Measurements from ENCODE around the gene AP4S1.

Gene AP4S1

DNA sequence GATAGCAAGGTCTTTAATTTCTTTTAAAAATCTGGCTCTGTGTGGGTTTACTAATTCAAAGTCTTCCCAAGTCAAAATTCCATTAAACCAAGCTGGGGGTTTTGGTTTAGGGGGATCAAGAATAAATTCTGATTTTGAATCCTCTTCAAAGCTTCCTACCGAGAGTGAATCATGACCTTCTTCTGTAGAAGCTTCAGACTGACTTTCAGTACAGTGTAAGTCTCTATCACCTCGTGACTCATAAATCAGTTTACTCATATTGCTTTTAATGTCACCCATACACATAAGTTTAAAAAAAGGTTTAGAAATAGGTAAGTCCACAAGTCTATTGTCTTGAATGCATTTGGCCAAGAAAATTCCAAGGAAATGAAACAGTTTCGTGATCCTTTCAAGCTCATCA is 81.3 kb downstream of the AP4S1 start:
- FAIRE-seq = no peak
- TF ChIP-seq, protein P1, sequence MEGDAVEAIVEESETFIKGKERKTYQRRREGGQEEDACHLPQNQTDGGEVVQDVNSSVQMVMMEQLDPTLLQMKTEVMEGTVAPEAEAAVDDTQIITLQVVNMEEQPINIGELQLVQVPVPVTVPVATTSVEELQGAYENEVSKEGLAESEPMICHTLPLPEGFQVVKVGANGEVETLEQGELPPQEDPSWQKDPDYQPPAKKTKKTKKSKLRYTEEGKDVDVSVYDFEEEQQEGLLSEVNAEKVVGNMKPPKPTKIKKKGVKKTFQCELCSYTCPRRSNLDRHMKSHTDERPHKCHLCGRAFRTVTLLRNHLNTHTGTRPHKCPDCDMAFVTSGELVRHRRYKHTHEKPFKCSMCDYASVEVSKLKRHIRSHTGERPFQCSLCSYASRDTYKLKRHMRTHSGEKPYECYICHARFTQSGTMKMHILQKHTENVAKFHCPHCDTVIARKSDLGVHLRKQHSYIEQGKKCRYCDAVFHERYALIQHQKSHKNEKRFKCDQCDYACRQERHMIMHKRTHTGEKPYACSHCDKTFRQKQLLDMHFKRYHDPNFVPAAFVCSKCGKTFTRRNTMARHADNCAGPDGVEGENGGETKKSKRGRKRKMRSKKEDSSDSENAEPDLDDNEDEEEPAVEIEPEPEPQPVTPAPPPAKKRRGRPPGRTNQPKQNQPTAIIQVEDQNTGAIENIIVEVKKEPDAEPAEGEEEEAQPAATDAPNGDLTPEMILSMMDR (IDR thresholded peaks at IDR 0.05; ENCODE audit: insufficient read depth, missing control alignments) = no peak
- no peak for DNase-seq (ENCODE audit: insufficient read length, low spot score)

DNA sequence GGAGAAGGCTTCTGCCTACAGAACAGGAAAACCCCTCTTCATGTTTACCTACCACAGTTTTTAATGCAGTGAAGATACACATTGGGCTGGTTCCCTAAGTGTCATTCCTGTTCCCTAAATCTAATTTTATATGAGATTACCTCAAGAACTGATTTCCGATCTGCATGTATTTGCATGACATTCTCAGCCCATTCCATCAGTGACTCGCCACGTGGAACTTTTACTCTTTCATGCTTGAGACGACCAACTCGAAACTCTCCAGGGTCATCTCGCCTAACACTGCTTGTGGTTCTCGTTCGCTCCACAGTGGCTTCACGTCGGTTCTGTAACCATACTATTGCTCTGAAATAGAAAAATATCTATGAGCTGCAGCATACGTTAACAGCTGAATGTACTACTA is 83.8 kb downstream of the AP4S1 start:
- TF ChIP-seq, protein P1 (IDR thresholded peaks at IDR 0.05; ENCODE audit: insufficient read depth, missing control alignments) = no peak
- no peak for FAIRE-seq
- DNase-seq (ENCODE audit: insufficient read length, low spot score) = no peak

DNA sequence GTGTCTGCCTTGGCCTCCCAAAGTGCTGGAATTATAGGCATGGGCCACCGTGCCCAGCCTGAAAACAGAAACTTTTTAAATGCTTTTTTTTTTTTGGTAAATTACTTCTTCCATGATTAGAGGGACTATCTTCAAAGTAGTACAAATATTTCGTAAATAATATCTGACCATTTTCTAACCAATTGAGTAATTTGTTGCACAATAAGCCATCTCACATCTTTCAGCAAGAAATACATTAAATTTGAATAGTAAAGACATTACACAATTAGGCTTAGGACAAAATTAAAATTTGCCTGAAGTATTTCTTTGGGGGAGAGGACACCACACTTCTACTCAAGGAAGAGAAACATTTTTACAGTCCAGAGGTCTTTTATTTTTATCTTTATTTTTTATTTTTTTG is 85.4 kb downstream of the AP4S1 start:
- FAIRE-seq = no peak
- TF ChIP-seq, protein P1 (IDR thresholded peaks at IDR 0.05; ENCODE audit: insufficient read depth, missing control alignments) = no peak

DNA sequence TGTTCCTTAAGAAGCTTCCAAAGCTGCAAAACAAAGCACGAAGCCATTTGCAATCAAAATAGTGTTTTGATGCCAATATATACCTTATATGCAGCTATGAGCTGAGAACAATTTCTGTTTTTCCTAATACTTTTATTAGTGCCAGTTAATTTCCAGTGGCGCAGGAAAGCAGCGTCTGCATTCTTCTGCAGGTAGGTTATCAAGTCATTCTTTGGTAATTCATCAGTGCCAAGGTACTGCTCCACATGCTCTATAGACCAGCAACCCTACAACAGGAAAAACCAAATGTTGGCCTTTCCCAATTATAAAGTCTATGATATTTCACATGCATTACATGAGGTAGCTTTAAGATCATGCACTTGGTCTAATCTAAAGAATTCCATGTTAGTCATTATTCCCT is 88.3 kb downstream of the AP4S1 start:
- DNase-seq (ENCODE audit: insufficient read length, low spot score) (no peak), FAIRE-seq (no peak)
- TF ChIP-seq, protein P1 (IDR thresholded peaks at IDR 0.05; ENCODE audit: insufficient read depth, missing control alignments) = no peak

More for the DNA sequence above, 85.4 kb downstream of the AP4S1 start:
- no peak for DNase-seq (ENCODE audit: insufficient read length, low spot score)

DNA sequence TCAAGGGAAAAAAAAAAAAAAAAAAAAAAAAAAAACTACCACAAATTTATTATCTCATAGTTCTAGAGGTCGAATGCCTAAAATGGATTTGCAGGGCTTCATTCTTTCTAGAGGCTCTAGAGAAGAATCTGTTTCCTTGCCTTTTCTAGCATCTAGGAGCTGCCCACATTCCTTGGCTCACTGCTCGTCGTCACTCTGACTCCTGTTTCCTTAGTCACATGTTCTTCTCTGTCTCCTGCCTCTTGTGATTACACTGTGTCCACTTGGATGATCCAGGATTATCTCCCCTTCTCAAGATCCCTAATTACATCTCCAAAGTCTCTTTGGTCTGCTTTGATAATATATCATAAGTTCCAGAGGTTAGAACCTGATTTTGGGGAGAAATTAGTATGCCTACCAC is 93.4 kb downstream of the AP4S1 start:
- no peak for FAIRE-seq
- TF ChIP-seq, protein P1 (IDR thresholded peaks at IDR 0.05; ENCODE audit: insufficient read depth, missing control alignments) = no peak
- no peak for DNase-seq (ENCODE audit: insufficient read length, low spot score)

DNA sequence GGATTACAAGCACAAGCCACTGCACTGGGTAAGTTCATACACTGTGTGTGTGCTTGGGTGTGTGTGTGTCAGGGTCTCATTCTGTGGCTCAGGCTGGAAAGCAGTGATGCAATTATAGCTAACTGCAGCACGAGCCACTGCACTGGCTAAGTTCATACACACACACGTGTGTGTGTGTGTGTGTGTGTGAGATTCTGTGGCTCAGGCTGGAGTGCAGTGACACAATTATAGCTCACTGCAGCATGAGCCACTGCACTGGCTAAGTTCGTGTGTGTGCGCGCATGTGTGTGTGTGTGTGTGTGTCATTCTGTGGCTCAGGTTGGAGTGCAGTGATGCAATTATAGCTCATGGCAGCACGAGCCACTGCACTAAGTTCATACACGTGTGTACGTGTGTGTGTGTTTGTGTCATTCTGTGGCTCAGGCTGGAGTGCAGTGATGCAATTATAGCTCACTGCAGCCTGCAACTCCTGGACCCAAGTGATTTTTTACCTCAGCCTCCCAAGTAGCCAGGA is 96.7 kb downstream of the AP4S1 start:
- no peak for FAIRE-seq
- DNase-seq (ENCODE audit: insufficient read length, low spot score) = no peak
- TF ChIP-seq, protein P1 (IDR thresholded peaks at IDR 0.05; ENCODE audit: insufficient read depth, missing control alignments) = no peak

DNA sequence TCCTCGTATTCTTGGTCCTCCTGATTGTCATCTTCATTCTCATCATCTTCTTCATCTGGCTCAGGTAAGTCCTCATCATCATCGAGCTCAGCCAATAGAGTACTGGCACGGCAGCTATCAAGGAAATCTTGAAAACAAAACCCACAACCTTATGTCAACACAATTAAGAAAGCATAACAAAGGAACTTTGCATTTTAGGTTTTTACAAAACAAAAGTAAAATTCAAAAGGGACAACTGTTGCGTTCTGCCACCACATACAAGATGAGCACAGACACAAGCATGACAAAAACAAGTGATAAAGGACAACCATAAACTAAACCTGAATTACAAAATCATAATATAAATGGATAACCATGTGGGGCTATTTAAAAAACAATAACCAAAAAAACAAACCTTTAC is 97.5 kb downstream of the AP4S1 start:
- DNase-seq (ENCODE audit: insufficient read length, low spot score) = no peak
- TF ChIP-seq, protein P1 (IDR thresholded peaks at IDR 0.05; ENCODE audit: insufficient read depth, missing control alignments) = no peak
- FAIRE-seq = no peak

All from D721Med (cell line).